Bronchial epithelial cell (primary cell): ENCODE data around the gene SLC35A5. TPM values are rescaled to one million over a fixed set of nuclear protein-coding genes. Genes with fewer than 3 reads are reported as not detected.

Source experiments
- DNase-seq: peaks from one replicate; pipeline ENCODE4 v3.0.0-alpha.2; 2010; ENCODE audit warnings: low read depth
- FAIRE-seq: peaks from 2 replicates; lab custom pipeline; 2011; peaks lifted over from hg19 to GRCh38; lab: Jason Lieb, UNC
- H3K27me3 ChIP-seq: 2 replicates; pipeline ENCODE4 v1.5.1; 2011; ENCODE audit warnings: low read length; ENCODE audit not compliant: control insufficient read depth, insufficient read depth
- H3K36me3 ChIP-seq: 2 replicates; pipeline ENCODE4 v1.5.1; 2011; ENCODE audit warnings: low read length; ENCODE audit not compliant: control insufficient read depth, insufficient read depth
- H3K4me3 ChIP-seq: 2 replicates; pipeline ENCODE4 v1.5.1; 2011; ENCODE audit warnings: mild to moderate bottlenecking, low read depth, low read length, control low read depth
- total RNA-seq: library from RNA; depleted of rRNA; stranded (reverse); fragments of >200 nt; gene quantifications from 2 replicates; pipeline ENCODE4 v1.2.1, GENCODE V29; 2014
- TF ChIP-seq, protein P1 (sequence below): IDR thresholded peaks from 2 replicates; pipeline ENCODE4 v1.5.1; 2011; ENCODE audit warnings: mild to moderate bottlenecking, moderate library complexity, low read length, control low read depth, inconsistent platforms; ENCODE audit not compliant: insufficient read depth, severe bottlenecking

Gene SLC35A5
- total RNA-seq, 1 donor from 2014 or later: 14.0 TPM

GRCh38 chr3:112594856-112595255, 33.0 kb downstream of the SLC35A5 start:
- TF ChIP-seq, protein P1, sequence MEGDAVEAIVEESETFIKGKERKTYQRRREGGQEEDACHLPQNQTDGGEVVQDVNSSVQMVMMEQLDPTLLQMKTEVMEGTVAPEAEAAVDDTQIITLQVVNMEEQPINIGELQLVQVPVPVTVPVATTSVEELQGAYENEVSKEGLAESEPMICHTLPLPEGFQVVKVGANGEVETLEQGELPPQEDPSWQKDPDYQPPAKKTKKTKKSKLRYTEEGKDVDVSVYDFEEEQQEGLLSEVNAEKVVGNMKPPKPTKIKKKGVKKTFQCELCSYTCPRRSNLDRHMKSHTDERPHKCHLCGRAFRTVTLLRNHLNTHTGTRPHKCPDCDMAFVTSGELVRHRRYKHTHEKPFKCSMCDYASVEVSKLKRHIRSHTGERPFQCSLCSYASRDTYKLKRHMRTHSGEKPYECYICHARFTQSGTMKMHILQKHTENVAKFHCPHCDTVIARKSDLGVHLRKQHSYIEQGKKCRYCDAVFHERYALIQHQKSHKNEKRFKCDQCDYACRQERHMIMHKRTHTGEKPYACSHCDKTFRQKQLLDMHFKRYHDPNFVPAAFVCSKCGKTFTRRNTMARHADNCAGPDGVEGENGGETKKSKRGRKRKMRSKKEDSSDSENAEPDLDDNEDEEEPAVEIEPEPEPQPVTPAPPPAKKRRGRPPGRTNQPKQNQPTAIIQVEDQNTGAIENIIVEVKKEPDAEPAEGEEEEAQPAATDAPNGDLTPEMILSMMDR: no peak
- DNase-seq (no peak), FAIRE-seq (no peak)
- Histone ChIP-seq H3K27me3 (no peaks in the 10 kb centered on the region), H3K4me3 (no peak overlapping the region), H3K36me3 (no peaks in the 10 kb centered on the region)

DNA sequence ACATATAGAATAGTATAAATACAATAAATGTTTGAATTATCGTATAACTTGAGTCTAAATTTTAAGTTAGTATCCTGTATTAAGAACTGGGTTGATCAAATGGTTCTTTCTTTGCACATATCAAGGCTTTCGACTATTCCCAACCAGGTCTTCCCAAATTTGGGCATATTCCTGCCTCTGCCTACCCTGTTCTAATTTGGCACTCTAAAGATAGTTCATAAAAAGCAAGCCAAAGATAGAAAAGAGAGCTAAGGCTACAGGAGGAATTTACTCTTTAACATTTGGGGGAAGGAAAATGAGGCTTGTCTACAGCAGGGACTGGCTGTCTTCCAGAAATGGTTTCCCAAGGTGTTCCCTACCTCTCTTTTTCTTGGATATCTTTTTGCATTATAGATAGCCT, 36.1 kb downstream of the SLC35A5 start:
- no peak overlapping the region for H3K4me3 ChIP-seq
- DNase-seq: no peak
- TF ChIP-seq, protein P1: no peak
- no peak for FAIRE-seq
- no peaks in the 10 kb centered on the region for H3K36me3 ChIP-seq
- no peaks in the 10 kb centered on the region for H3K27me3 ChIP-seq

- no peak for DNase-seq
- Histone ChIP-seq H3K4me3 (no peak overlapping the region), H3K27me3 (no peaks in the 10 kb centered on the region), H3K36me3 (no peaks in the 10 kb centered on the region)
- TF ChIP-seq, protein P1: no peak
- no peak for FAIRE-seq
These were observed 36.9 kb downstream of the SLC35A5 start for GRCh38 chr3:112598731-112599130.

- TF ChIP-seq, protein P1: no peak
- Histone ChIP-seq H3K27me3 (no peaks in the 10 kb centered on the region), H3K36me3 (no peaks in the 10 kb centered on the region), H3K4me3 (no peak overlapping the region)
- DNase-seq (no peak), FAIRE-seq (no peak)
These were observed 40.5 kb downstream of the SLC35A5 start for GRCh38 chr3:112602217-112602838.

DNA sequence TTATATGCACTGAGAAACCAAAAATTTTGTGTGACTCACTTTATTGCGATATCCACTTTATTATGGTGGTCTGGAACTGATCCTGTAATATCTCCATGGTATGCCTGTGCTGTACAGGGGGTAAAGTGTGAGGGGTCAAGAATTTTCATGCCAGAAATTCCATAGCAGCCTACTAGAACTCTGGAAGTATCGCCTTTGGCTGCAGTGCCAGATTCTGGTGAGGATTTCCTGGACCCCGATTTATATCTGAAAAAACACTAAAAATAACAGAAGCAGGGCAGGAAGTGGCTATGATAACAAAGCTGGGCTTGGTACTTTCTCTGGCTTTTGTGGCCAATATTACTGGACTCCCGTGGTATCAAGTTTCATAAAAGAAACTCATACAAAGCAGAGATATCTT, 42.7 kb downstream of the SLC35A5 start:
- no peak for FAIRE-seq
- Histone ChIP-seq H3K27me3 (no peaks in the 10 kb centered on the region), H3K4me3 (no peak overlapping the region), H3K36me3 (no peaks in the 10 kb centered on the region)
- no peak for DNase-seq
- TF ChIP-seq, protein P1: no peak

- TF ChIP-seq, protein P1: no peak
- no peak overlapping the region for H3K4me3 ChIP-seq
- H3K27me3 ChIP-seq: no peaks in the 10 kb centered on the region
- FAIRE-seq (no peak), DNase-seq (no peak)
- no peaks in the 10 kb centered on the region for H3K36me3 ChIP-seq
These were observed 43.4 kb downstream of the SLC35A5 start for GRCh38 chr3:112605285-112605684.
